Neuron (in vitro differentiated cells): Measurements from ENCODE around the gene OR1K1.

ENCODE experiments used
- H2AFZ ChIP-seq: one replicate; pipeline ENCODE4 v1.6.1; 2013; ENCODE audit warnings: low read depth, mild to moderate bottlenecking, inconsistent platforms, low read length, moderate library complexity
- H3K27me3 ChIP-seq: one replicate; pipeline ENCODE4 v1.6.1; 2013; ENCODE audit warnings: low read length; ENCODE audit not compliant: insufficient read depth
- H3K36me3 ChIP-seq: one replicate; pipeline ENCODE4 v1.6.1; 2013; ENCODE audit warnings: low read length; ENCODE audit not compliant: insufficient read depth
- H3K4me1 ChIP-seq: one replicate; pipeline ENCODE4 v1.6.1; 2013; ENCODE audit warnings: low read length; ENCODE audit not compliant: insufficient read depth
- H3K4me3 ChIP-seq: 2 replicates; pipeline ENCODE4 v1.5.1; 2013; ENCODE audit warnings: mild to moderate bottlenecking, low read length, moderate library complexity
- H3K9me3 ChIP-seq: one replicate; pipeline ENCODE4 v1.6.1; 2013; ENCODE audit warnings: low read length

The OR1K1 gene

GRCh38 chr9:122800066-122801060 is at the start of gene OR1K1:
Gene OR1K1 (plus strand): TSS chr9:122800123. CDS start chr9:122800123, 0 bp downstream.
- H3K36me3 ChIP-seq, result no peaks in the 10 kb centered on the region
- no peaks in the 10 kb centered on the region for H3K27me3 ChIP-seq
- no peaks in the 10 kb centered on the region for H3K9me3 ChIP-seq
- no peaks in the 10 kb centered on the region for H3K4me1 ChIP-seq
- no peak within 1 kb of the TSS for H3K4me3 ChIP-seq
- no peak within 1 kb of the TSS for H2AFZ ChIP-seq

- Histone ChIP-seq H3K36me3 (no peaks in the 10 kb centered on the region), H2AFZ (no peak overlapping the region), H3K9me3 (no peaks in the 10 kb centered on the region), H3K4me3 (no peak overlapping the region), H3K27me3 (peaks cover 6% of the 10 kb centered on the region), H3K4me1 (no peaks in the 10 kb centered on the region)
Measured at GRCh38 chr9:122754825-122755224, 45.1 kb upstream of the OR1K1 start.

DNA sequence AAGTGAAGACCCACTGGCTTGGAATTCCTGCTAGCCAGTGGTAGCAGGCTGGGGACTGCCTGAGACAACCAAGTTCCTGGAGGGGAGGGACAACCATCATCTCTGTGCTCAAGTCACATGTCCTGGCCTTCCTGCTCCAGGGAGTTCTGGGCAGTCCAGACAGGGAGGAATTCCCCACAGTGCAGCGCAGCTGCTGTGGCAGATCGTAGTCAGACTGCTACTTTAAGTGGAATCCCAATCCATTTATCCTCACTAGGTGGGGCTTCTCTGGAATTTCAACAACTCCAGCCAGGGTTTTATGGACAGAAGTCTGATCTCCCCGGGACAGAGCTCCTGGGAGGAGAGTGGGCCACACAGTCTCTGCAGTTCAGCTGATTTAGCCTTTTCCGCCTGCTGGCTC is 32.1 kb upstream of the OR1K1 start:
- no peaks in the 10 kb centered on the region for H3K27me3 ChIP-seq
- no peaks in the 10 kb centered on the region for H3K9me3 ChIP-seq
- no peaks in the 10 kb centered on the region for H3K4me1 ChIP-seq
- H2AFZ ChIP-seq, result no peak overlapping the region
- H3K36me3 ChIP-seq, result no peaks in the 10 kb centered on the region
- no peak overlapping the region for H3K4me3 ChIP-seq

DNA sequence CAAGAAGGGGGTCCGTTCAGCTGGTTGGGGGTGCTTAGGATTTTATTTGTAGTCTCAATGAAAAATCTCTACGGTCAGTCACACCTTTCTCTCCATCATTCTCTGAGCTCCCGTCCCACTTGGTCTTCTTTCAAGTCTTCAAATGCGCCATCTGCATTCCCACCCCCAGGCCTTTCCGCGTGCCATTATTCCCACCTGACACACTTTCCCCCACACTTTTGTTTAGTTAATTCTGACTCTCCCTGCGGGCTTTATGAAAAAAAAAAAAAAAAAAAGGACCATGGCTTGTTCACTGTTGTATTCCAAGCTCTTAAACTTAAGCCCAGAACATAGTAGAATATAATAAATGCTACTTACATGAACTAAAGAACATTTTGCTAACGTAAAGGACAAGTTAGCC is 22.9 kb upstream of the OR1K1 start:
- Histone ChIP-seq H3K4me3 (no peak overlapping the region), H3K36me3 (no peaks in the 10 kb centered on the region), H2AFZ (no peak overlapping the region), H3K9me3 (no peaks in the 10 kb centered on the region), H3K4me1 (no peaks in the 10 kb centered on the region), H3K27me3 (peaks cover 6% of the 10 kb centered on the region)

- H3K9me3 ChIP-seq, result no peaks in the 10 kb centered on the region
- H3K4me3 ChIP-seq, result no peak overlapping the region
- no peaks in the 10 kb centered on the region for H3K36me3 ChIP-seq
- peaks cover 6% of the 10 kb centered on the region for H3K27me3 ChIP-seq
- H3K4me1 ChIP-seq, result no peaks in the 10 kb centered on the region
- no peak overlapping the region for H2AFZ ChIP-seq
Measured at GRCh38 chr9:122777935-122778627, 21.8 kb upstream of the OR1K1 start.

- peaks cover 6% of the 10 kb centered on the region for H3K27me3 ChIP-seq
Measured at GRCh38 chr9:122779181-122779580, 20.7 kb upstream of the OR1K1 start.

GRCh38 chr9:122780026-122780425 is 19.9 kb upstream of the OR1K1 start:
- H3K9me3 ChIP-seq, result no peaks in the 10 kb centered on the region
- no peaks in the 10 kb centered on the region for H3K4me1 ChIP-seq

More at GRCh38 chr9:122779181-122779580, 20.7 kb upstream of the OR1K1 start:
- Histone ChIP-seq H3K36me3 (no peaks in the 10 kb centered on the region), H2AFZ (no peak overlapping the region), H3K9me3 (no peaks in the 10 kb centered on the region), H3K4me3 (no peak overlapping the region), H3K4me1 (no peaks in the 10 kb centered on the region)

GRCh38 chr9:122781671-122782070 is 18.3 kb upstream of the OR1K1 start:
- Histone ChIP-seq H3K4me1 (no peaks in the 10 kb centered on the region), H2AFZ (no peak overlapping the region), H3K9me3 (no peaks in the 10 kb centered on the region), H3K27me3 (peaks cover 6% of the 10 kb centered on the region), H3K4me3 (no peak overlapping the region), H3K36me3 (no peaks in the 10 kb centered on the region)

More at GRCh38 chr9:122780026-122780425, 19.9 kb upstream of the OR1K1 start:
- Histone ChIP-seq H2AFZ (no peak overlapping the region), H3K4me3 (no peak overlapping the region), H3K27me3 (peaks cover 6% of the 10 kb centered on the region), H3K36me3 (no peaks in the 10 kb centered on the region)

GRCh38 chr9:122785269-122785668 is 14.7 kb upstream of the OR1K1 start:
- no peaks in the 10 kb centered on the region for H3K9me3 ChIP-seq
- H3K4me1 ChIP-seq, result no peaks in the 10 kb centered on the region
- H2AFZ ChIP-seq, result no peak overlapping the region
- H3K36me3 ChIP-seq, result no peaks in the 10 kb centered on the region
- H3K4me3 ChIP-seq, result no peak overlapping the region
- H3K27me3 ChIP-seq, result no peaks in the 10 kb centered on the region

GRCh38 chr9:122786338-122786737 is 13.6 kb upstream of the OR1K1 start:
- no peak overlapping the region for H2AFZ ChIP-seq
- H3K4me3 ChIP-seq, result no peak overlapping the region
- no peaks in the 10 kb centered on the region for H3K9me3 ChIP-seq
- H3K4me1 ChIP-seq, result no peaks in the 10 kb centered on the region
- no peaks in the 10 kb centered on the region for H3K27me3 ChIP-seq
- H3K36me3 ChIP-seq, result no peaks in the 10 kb centered on the region

DNA sequence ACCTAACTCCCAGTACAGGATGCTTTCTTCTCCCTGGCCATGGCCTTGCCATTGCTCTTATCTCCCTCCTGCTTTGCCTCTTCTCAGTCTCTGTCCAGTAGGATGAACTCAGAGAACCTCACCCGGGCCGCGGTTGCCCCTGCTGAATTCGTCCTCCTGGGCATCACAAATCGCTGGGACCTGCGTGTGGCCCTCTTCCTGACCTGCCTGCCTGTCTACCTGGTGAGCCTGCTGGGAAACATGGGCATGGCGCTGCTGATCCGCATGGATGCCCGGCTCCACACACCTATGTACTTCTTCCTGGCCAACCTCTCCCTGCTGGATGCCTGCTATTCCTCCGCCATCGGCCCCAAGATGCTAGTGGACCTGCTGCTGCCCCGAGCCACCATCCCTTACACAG is 11.1 kb upstream of the OR1K1 start, which contains the start of gene OR5C1:
Gene OR5C1 (plus strand): TSS at position 103 of the 400 bp plus-strand sequence. CDS start 0 bp downstream, at position 103.
- Histone ChIP-seq H2AFZ (no peak within 1 kb of the TSS), H3K9me3 (no peaks in the 10 kb centered on the region), H3K27me3 (no peaks in the 10 kb centered on the region), H3K4me3 (no peak within 1 kb of the TSS), H3K4me1 (no peaks in the 10 kb centered on the region), H3K36me3 (no peaks in the 10 kb centered on the region)

DNA sequence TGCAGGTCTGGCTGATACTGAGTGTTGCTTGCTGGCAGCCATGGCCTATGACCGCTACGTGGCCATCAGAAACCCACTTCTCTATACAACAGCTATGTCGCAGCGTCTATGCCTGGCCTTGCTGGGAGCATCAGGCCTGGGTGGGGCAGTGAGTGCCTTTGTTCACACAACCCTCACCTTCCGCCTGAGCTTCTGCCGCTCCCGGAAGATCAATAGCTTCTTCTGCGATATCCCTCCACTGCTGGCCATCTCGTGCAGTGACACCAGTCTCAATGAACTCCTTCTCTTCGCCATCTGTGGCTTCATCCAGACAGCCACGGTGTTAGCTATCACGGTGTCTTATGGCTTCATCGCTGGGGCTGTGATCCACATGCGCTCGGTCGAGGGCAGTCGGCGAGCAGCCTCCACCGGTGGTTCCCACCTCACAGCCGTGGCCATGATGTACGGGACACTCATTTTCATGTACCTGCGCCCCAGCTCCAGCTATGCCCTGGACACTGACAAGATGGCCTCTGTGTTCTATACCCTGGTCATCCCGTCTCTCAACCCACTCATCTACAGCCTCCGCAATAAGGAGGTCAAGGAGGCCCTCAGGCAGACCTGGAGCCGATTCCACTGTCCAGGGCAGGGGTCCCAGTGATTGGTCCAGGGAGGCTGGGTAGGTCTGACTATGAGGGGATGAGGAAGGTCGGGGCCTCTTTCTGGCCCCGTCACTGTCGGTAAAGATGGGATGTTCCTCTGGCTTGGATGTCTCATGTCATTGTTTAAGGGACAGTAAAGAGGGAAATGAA is 10.5 kb upstream of the OR1K1 start:
- Histone ChIP-seq H3K4me3 (no peak overlapping the region), H3K36me3 (no peaks in the 10 kb centered on the region), H3K4me1 (no peaks in the 10 kb centered on the region), H2AFZ (no peak overlapping the region), H3K27me3 (no peaks in the 10 kb centered on the region), H3K9me3 (no peaks in the 10 kb centered on the region)
